ENCODE measurements around the gene IL10RA.

Gene IL10RA

GRCh38 chr11:118008271-118008911 is 22.2 kb downstream of the IL10RA start:
- no peak for DNase-seq

DNA sequence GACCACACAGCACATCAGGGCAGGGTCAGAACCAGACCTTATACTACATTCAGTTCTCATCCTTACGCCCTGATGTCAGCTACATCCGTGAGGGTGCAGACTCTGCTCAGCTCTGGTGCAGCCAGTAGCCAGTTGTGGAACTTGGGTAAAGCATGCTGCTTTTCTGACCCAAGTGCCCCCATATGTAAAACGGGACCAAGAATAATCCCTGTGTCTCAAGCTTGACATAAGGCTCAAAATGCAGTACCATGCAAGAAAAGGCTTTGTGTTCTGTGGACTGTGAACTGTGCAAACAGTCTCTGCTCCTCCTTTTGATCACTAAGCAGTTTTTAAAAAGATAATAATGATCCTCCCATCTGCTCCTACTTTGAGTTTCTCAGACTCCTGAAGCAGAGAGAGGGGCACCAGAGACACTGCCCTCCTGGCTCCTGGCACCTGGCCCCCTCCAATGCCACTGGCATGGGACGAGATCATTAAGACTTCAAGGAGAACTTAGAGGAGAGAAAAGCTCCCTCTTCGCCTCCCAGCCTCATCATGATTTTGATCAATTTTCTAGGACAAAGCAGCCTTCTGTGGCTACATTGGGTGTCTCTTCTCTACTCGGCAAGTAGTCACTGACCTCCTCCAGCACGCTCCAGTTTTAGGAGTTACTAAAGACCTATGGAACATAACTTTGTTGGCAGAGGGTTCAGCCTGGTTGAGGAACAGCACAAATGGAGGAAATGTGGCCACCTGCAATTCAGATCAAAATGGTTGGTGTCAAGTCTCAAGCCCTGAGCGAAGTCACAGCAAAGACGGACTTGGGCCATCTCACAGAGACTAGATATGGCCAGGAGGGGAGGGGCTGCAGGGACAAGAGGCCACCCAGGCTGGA is 23.9 kb downstream of the IL10RA start:
- DNase-seq = no peak

DNA sequence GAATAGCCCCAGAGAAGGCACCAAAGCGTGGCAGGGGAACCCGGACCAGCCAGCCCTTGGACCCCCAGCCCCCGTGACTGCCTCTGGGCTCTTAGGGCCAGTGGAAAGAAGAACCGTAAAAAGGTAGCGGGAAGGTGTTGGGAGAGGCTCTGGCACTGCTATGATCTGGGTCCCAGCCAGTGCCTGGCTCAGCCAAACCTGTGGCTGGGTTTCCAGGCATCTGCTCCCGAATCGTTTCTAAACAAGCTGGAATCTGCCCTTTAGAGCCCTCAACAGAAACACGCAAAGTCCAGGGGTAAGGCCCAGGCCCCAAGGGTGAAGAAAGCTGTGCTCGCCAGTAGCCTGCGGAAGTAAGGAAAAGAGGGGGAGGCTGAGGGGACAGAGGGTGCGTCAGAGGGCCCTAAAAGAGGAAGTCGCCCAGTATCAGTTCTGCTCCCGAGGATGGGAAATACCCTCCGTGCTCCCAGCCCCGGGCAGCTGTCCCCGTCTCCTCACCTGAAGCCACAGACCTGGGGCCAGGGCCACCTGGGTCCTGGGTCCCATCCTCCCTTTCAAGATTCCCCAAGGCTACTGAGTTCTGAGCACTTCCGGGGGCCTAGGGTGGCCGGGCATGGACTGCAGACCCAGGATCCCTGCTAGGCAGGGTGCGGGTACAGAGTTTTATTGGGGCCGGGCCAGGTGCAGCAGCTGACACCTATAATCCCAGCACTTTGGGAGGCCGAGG is 24.7 kb downstream of the IL10RA start:
- DNase-seq = no peak

- DNase-seq = no peak
Observed at GRCh38 chr11:118012083-118012669, 26.0 kb downstream of the IL10RA start.

DNA sequence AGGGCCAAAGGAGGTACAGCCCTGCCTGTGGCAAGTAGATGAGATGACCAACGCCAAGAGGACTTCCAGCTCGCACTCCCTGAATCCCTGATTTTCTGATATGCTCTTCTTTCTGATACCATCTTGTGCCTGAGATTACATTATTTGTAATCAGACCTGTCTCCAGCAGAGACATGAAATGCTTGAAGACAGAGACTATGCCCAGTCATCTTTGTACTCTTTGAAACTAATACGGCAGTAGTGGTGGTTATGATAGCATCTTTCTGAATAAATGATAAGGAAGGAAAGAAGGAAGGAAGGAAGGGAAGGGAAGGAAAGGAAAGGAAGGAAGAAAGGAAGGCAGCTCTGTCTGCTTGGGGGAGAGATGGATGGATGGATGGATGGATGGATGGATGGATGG is 27.8 kb downstream of the IL10RA start:
- DNase-seq = no peak

DNA sequence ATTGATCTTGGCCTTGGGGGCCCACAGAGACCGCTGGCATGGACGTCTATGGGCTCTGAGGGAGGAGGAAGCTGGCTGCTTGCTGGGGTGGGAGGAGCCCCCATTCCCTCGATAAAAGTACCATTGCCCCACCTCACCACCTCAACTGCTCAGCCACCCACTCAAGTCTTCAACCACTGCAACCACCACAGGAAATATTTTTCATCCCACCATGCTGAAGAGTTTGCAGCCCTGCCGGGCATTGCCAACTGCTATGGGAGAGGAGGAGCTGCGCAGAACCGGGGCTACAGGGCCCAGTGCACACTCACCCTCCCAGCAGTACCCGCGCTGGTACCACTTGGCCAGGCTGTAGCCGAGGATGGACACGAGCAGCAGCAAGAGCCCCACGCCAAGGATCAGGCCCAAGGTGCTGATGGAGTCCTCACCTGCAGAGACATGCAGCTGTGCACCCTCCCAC is 29.2 kb downstream of the IL10RA start:
- DNase-seq = no peak

DNA sequence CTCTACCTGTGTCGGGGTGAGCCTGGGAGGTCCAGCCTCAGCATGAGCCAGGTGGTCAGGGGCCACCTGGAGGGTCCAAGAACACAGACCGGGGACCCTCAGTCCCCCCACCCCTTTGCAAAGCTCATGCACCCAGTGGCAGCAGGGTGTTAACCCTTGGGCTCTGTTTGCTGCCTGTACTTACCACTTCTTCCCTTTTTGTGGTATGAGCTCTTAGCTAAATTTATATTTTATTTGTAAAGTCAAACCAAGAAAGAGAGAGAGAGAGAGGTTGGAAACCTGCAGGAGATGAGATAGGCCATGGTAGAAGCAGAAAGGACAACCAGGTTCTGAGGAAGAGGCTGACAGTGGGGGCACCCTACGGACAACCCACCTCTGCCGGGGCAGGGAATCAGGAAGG is 29.9 kb downstream of the IL10RA start:
- DNase-seq = no peak

DNA sequence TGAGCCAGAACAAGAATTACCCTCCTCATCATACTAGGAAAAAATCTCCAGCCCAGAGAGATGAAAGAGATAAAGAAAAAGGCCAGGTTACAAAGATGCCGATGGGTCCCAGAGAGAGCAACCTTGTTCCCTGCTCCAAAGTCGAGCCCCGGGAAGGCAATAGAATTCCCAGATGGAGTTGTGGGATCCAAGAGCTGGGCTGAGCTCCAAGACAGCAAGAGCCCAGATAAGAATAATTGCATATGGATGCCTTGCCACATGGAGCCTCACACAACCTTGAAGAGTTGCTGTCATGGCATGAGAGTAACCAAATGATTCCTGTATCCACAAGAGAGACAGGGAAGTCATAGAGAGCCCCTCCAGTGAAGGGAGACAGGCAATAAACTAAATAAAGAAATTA is 30.9 kb downstream of the IL10RA start:
- no peak for DNase-seq

DNA sequence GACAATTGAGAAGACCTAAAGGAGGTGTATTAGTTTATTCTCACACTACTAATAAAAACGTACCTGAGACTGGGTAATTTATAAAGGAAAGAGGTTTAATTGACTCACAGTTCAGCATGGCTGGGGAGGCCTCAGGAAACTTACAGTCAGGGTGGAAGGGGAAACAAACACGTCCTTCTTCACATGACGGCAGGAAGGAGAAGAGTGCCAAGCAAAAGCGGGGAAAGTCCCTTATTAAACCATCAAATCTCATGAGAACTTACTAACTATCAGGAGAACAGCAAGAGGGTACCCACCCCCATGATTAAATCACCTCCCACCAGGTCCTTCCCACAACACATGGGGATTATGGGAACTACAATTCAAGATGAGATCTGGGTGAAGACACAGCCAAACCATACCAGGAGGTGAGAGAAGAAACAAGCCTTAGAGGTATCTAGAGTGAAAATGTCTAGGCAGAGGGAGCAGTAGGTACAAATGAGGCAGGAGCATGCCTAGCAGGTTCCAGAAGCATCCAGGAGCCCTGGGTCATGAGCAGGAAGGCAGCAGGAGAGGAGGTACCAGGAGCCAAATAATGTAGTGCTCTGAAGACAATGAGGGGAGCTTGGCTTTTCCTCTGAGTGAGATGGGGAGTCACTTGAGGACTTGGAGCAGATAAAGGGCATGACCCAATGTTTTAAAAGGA is 31.6 kb downstream of the IL10RA start:
- no peak for DNase-seq

DNA sequence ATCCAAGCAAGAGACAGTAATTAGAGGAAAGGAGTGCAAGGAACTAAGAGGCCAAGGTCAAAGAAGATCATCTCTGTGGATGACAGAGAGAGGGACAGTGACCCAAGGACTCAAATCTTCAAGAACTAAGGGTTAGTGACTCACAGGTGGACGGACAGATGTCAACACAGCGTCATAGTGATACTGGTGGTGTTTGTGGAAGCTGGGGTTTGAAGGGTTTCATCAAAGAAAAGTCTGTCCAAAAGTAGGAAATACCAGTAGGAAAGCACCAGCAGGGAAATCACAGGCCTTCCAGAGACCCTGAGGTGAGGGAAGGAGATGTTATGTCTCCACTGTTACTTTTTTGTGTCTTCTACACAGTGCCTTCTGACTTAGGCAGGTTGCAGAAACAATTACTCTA is 32.2 kb downstream of the IL10RA start:
- DNase-seq = no peak

GRCh38 chr11:118021146-118021545 is 35.0 kb downstream of the IL10RA start:
- no peak for DNase-seq

DNA sequence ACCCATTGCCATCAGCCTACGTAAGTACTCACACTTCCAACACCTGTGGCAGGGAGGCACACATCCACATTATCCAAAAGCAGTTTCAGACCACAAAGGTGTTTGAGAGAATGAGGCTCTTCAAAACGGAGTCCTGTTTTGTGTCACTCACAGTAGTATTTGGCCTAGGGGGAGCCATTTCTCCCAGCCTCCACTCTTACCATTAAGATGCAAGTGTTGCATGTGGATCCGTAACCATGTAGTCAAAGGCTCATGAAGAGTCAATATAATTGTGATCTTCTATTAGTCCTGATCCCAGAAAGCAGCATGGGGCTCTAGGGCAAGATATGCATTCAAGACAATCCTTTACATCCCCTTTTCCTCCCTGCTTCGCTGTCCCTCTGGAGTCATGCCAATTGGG is 41.5 kb downstream of the IL10RA start:
- no peak for DNase-seq

- no peak for DNase-seq
Observed at GRCh38 chr11:118028626-118029025, 42.4 kb downstream of the IL10RA start.

DNA sequence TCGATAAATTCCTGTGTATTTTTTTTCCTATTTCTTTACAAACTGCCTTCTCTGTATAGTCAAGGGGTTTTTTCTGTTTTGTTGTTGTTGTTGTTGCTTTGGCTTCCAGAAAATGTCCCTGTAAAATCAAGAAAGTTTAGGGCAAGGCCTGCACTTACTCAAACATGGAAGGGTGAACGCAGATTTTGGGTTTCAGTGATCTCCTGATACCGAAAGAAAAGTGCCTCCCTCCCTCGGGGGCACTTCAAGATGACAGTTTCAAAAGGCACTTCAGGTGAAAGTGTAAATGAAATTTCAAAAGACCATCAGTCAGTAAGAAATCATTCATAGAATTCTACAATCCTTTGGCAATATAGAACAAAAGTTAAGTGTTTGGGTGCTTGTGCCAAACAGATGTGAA is 47.2 kb downstream of the IL10RA start:
- no peak for DNase-seq

- no peak for DNase-seq
Observed at GRCh38 chr11:118042141-118042540, 55.9 kb downstream of the IL10RA start.

- DNase-seq = no peak
Observed at GRCh38 chr11:118042796-118043195, 56.6 kb downstream of the IL10RA start.

GRCh38 chr11:118045191-118045590 is 59.0 kb downstream of the IL10RA start:
- DNase-seq = no peak

DNA sequence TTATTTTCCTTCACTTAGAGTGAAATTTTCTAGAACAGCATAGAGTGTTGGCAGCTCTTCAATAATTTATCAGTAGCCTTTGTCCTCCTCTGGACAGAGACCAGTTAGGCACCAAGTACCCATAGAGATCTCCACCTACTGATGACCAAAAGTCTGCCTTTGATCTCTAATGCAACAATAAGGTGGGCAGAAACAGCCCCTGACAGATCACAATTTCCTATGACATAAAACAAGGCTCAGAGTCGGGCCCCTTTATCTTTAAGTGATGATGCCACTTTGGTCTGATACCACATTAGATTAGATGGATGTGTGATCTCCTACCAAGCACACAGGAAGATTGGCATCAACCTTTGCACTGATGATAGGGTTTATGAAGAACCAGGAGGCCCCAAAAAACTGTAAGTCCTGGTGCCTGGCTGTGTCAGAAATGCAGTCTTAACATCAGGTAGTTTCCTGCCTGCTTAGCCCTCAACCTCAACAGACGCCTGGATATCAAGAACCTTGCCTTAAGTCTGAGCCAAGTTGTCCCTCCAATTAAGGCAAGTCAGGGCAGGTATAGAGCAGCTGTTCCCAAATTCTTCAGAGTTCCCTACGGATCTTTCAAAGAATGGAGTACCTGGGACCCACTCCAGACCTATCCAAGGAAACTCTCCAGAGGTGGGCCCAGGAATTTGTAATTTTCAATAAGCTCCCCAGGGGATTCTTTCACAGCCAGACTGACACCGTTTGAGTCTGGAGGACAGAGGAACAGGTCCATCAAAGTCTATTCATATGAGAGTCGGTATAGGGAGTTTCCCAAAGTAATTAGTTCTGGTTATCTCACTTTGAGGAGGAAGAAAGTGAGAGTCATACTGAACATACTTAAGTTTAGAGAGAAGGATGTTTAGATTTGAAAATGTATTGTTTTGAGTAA is 60.1 kb downstream of the IL10RA start:
- no peak for DNase-seq

DNA sequence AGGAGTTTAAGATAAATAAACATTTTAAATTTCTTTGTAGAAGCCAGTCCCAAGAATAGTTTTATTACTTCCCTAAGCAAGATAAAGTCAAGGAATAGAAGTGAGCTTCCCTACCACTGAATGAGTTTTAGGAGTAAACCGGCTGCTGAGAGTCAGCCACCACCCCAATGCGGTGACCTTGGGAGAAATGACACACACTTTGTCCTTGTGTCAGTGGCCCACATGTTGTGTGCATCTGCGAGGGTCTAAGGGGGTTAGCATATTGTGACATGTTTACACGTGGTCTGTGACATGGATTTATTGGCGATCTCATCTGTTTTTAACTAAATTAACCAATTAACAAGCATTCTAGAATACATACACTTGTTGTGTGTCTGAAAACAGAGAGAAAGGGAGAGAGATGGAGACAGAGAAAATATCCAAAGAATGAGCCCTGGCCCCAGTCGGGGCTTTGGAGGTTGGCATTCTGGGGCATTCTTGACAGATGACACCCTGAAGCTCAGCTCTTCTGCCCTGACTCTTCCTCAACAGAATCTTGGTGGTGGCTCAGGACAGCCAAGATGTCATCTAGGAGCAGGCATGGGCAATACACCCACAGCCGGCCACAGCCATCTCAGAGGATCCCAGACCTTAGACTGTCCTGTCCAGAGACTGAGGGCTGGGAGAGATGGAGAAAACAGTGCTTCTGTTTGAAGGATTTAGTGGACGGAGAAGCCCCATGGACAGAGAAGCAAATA is 60.9 kb downstream of the IL10RA start:
- DNase-seq = peak; percentile 49

- DNase-seq = no peak
Observed at GRCh38 chr11:118047749-118048148, 61.6 kb downstream of the IL10RA start.

Data from stimulated activated CD4-positive, alpha-beta T cell treated with anti-CD3 and anti-CD28 coated beads, Interleukin-15, amount 100 ng/mL, for 24 hours (primary cell).